GM18909 (cell line): ENCODE data around the gene NID2.

Experiments used
- ATAC-seq: cut with Tn5 transposase; IDR thresholded peaks from one replicate; pipeline ENCODE4 v1.9.1; 2021; ENCODE audit warnings: mild to moderate bottlenecking; ENCODE audit not compliant: unreplicated experiment, poor library complexity

Gene NID2

GRCh38 chr14:52080808-52081755 is 12.2 kb upstream of the NID2 start:
- ATAC-seq = no peak

GRCh38 chr14:52080158-52080800 is 11.4 kb upstream of the NID2 start:
- ATAC-seq = no peak

- ATAC-seq = no peak
These were observed 10.5 kb upstream of the NID2 start for GRCh38 chr14:52079239-52079959.

GRCh38 chr14:52078721-52079120 is 9.9 kb upstream of the NID2 start:
- ATAC-seq = no peak

- no peak for ATAC-seq
These were observed 9.3 kb upstream of the NID2 start for GRCh38 chr14:52078095-52078531.

GRCh38 chr14:52077256-52077979 is 8.6 kb upstream of the NID2 start:
- no peak for ATAC-seq

- no peak for ATAC-seq
These were observed 7.5 kb upstream of the NID2 start for GRCh38 chr14:52076334-52076733.

GRCh38 chr14:52075371-52075770 is 6.5 kb upstream of the NID2 start:
- ATAC-seq = no peak

- ATAC-seq = no peak
These were observed 4.4 kb upstream of the NID2 start for GRCh38 chr14:52073251-52073650.

GRCh38 chr14:52072266-52072780 is 3.5 kb upstream of the NID2 start:
- ATAC-seq = no peak

GRCh38 chr14:52071675-52072074 is 2.8 kb upstream of the NID2 start:
- no peak for ATAC-seq

- no peak for ATAC-seq
These were observed 1.2 kb upstream of the NID2 start for GRCh38 chr14:52070051-52070431.

- ATAC-seq = peak; percentile 33
These were observed 620 bp upstream of the NID2 start for GRCh38 chr14:52069307-52070050.

GRCh38 chr14:52067873-52068614 is 815 bp downstream of the NID2 start:
- ATAC-seq = no peak

- ATAC-seq = no peak
These were observed 4.7 kb downstream of the NID2 start for GRCh38 chr14:52064174-52064573.

GRCh38 chr14:52063052-52063462 is 5.8 kb downstream of the NID2 start:
- no peak for ATAC-seq

- no peak for ATAC-seq
These were observed 7.0 kb downstream of the NID2 start for GRCh38 chr14:52061890-52062289.

- ATAC-seq = no peak
These were observed 7.5 kb downstream of the NID2 start for GRCh38 chr14:52061390-52061789.

- ATAC-seq = no peak
These were observed 8.8 kb downstream of the NID2 start for GRCh38 chr14:52060080-52060479.
